C4-2B (cell line): ENCODE measurements around the gene OVOL3.

Source experiments
- ZFX ChIP-seq: fragments of 450-650 bp; IDR thresholded peaks from 2 replicates; pipeline ENCODE4 v1.6.1; 2017
- TF ChIP-seq, protein P1 (sequence below): fragments of 450-650 bp; conservative IDR thresholded peaks from 2 replicates; pipeline ENCODE4 v1.5.1; 2017; ENCODE audit warnings: mild to moderate bottlenecking

DNA sequence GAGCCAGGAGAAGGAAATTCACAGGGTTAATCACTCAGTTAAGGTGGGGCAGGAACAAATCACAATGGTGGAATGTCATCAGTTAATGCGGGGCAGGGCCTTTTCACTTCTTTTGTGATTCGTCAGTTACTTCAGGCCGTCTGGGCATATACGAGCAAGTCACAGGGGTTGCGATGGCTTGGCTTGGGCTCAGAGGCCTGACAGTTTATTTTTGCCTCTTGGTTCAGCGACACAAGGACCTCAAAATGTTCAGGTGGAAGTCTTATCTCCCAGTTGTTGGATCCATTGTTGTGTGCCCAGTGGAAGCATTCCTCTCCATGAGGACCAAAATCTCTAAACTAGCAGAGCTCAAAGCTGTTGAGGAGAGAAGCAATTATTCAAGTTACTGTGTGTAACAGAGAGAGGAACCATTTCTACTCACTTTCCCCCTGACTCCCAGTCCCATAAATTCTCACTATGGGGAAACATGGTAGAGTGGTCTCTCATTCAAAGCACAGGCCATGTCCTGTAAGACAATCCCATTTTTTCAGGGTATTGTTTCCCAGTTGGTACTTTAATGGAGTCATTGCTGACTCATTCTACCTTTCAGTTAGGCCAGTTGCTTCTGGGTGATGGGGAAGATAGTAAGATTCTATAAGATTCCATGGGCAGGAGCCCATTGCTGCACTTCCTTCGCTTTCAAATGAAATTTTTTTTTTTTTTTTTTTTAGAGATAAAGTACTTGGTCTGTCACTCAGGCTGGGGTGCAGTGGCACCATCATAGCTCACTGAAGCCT lies 50.1 kb downstream of the OVOL3 start:
- TF ChIP-seq, protein P1, sequence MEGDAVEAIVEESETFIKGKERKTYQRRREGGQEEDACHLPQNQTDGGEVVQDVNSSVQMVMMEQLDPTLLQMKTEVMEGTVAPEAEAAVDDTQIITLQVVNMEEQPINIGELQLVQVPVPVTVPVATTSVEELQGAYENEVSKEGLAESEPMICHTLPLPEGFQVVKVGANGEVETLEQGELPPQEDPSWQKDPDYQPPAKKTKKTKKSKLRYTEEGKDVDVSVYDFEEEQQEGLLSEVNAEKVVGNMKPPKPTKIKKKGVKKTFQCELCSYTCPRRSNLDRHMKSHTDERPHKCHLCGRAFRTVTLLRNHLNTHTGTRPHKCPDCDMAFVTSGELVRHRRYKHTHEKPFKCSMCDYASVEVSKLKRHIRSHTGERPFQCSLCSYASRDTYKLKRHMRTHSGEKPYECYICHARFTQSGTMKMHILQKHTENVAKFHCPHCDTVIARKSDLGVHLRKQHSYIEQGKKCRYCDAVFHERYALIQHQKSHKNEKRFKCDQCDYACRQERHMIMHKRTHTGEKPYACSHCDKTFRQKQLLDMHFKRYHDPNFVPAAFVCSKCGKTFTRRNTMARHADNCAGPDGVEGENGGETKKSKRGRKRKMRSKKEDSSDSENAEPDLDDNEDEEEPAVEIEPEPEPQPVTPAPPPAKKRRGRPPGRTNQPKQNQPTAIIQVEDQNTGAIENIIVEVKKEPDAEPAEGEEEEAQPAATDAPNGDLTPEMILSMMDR: no peak
- no peak for TF ChIP-seq ZFX
